ENCODE data around the gene TRIM42.

Gene TRIM42

DNA sequence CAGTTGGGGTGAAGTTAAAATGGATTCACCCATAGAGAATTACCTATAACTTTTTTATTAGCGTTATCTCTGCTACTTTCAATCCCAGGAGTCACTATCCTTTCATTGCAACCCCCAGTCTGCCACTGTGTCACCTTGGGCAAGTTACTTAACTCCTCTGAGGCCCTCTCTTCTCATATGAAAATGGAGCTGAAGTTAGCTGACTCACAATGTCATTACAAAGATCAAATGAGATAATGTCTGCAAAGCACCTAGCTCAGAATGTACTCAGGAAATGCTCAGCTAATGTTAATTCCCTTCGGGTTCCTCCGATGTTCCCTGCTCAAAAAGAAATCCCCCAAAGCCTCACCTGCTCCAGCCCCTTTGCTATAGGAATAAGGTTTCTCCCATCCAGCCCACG is 50.0 kb downstream of the TRIM42 start (continued):
- TF ChIP-seq, protein P1, sequence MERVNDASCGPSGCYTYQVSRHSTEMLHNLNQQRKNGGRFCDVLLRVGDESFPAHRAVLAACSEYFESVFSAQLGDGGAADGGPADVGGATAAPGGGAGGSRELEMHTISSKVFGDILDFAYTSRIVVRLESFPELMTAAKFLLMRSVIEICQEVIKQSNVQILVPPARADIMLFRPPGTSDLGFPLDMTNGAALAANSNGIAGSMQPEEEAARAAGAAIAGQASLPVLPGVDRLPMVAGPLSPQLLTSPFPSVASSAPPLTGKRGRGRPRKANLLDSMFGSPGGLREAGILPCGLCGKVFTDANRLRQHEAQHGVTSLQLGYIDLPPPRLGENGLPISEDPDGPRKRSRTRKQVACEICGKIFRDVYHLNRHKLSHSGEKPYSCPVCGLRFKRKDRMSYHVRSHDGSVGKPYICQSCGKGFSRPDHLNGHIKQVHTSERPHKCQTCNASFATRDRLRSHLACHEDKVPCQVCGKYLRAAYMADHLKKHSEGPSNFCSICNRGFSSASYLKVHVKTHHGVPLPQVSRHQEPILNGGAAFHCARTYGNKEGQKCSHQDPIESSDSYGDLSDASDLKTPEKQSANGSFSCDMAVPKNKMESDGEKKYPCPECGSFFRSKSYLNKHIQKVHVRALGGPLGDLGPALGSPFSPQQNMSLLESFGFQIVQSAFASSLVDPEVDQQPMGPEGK (CRISPR knock-in tag; IDR thresholded peaks at IDR 0.05; ENCODE audit: borderline replicate concordance): no peak

DNA sequence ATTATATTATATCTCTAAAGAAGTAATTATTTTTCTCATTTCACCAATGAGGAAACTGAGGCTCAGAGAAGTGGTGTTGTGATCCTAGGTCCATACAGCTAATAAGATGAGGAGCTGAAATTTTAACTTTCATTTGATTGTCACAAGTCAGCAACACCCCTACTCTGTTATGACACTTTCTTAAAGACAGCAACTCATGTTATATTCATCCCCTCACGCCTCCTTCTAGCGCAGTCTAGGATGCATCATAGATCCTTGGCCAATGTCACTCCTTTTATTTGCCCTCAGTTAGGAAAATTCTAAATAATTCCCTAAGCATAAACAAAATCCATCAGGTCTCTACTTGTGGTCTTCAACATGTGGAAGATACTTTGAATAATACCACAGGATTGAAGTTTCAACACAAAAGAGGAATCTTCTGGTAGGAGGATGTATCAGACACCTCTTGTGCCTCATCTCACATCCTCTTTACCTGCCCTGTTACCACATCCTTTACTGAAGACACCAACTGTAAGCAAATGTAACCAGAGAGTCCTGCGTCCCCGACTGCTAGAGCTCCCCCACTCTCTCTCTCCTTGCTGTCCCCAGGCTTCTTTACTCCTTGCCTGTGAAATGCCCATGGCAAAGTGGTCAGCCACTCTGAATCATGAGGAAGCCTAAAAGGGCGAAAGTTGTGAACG is 53.7 kb downstream of the TRIM42 start:
- TF ChIP-seq ZFP3 (CRISPR knock-in tag; IDR thresholded peaks at IDR 0.05) (no peak), ISL1 (CRISPR knock-in tag; IDR thresholded peaks at IDR 0.05) (no peak), RARB (CRISPR knock-in tag; IDR thresholded peaks at IDR 0.05) (no peak), ZC3H10 (CRISPR knock-in tag; IDR thresholded peaks at IDR 0.05) (no peak), SNAI2 (CRISPR knock-in tag; IDR thresholded peaks at IDR 0.05) (no peak), ESRRG (CRISPR knock-in tag; IDR thresholded peaks at IDR 0.05) (no peak), OSR1 (CRISPR knock-in tag; IDR thresholded peaks at IDR 0.05) (no peak), ZNF8 (CRISPR knock-in tag; IDR thresholded peaks at IDR 0.05) (no peak)
- TF ChIP-seq, protein P2, sequence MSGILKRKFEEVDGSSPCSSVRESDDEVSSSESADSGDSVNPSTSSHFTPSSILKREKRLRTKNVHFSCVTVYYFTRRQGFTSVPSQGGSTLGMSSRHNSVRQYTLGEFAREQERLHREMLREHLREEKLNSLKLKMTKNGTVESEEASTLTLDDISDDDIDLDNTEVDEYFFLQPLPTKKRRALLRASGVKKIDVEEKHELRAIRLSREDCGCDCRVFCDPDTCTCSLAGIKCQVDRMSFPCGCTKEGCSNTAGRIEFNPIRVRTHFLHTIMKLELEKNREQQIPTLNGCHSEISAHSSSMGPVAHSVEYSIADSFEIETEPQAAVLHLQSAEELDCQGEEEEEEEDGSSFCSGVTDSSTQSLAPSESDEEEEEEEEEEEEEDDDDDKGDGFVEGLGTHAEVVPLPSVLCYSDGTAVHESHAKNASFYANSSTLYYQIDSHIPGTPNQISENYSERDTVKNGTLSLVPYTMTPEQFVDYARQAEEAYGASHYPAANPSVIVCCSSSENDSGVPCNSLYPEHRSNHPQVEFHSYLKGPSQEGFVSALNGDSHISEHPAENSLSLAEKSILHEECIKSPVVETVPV (CRISPR knock-in tag; IDR thresholded peaks at IDR 0.05): no peak
- TF ChIP-seq, protein P1 (CRISPR knock-in tag; IDR thresholded peaks at IDR 0.05; ENCODE audit: borderline replicate concordance): no peak
- TF ChIP-seq, protein P3, sequence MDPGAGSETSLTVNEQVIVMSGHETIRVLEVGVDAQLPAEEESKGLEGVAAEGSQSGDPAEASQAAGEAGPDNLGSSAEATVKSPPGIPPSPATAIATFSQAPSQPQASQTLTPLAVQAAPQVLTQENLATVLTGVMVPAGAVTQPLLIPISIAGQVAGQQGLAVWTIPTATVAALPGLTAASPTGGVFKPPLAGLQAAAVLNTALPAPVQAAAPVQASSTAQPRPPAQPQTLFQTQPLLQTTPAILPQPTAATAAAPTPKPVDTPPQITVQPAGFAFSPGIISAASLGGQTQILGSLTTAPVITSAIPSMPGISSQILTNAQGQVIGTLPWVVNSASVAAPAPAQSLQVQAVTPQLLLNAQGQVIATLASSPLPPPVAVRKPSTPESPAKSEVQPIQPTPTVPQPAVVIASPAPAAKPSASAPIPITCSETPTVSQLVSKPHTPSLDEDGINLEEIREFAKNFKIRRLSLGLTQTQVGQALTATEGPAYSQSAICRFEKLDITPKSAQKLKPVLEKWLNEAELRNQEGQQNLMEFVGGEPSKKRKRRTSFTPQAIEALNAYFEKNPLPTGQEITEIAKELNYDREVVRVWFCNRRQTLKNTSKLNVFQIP (CRISPR knock-in tag; IDR thresholded peaks at IDR 0.05; ENCODE audit: borderline replicate concordance, low read depth): no peak
- no peak for ATAC-seq

DNA sequence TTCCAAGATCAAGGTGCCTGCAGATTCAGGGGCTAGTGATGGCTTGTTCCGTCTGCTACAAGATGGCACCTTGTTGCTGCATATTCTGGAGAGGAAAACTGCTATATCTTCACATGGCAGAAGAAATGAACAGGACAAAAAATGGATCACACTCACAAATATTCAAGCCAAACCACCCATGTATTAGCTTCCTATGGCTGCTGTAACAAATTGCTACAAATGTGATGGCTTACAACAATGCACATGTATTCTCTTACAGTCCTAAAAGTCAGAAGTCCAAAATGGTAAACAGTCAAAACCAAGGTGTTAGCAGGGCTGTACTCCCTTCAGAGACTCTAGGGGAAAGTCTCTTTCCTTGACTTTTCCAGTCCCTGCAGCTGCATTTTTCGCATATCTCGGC is 55.8 kb downstream of the TRIM42 start:
- ATAC-seq: no peak
- no peak for TF ChIP-seq ZNF8 (CRISPR knock-in tag; IDR thresholded peaks at IDR 0.05)
- TF ChIP-seq TOX (CRISPR knock-in tag; IDR thresholded peaks at IDR 0.05; ENCODE audit: borderline replicate concordance): no peak
- no peak for TF ChIP-seq ZFP30 (CRISPR knock-in tag; IDR thresholded peaks at IDR 0.05)
- TF ChIP-seq ESRRG (CRISPR knock-in tag; IDR thresholded peaks at IDR 0.05): no peak
- TF ChIP-seq ARNTL (CRISPR knock-in tag; IDR thresholded peaks at IDR 0.05; ENCODE audit: borderline replicate concordance, low read depth): no peak
- TF ChIP-seq SNAI2 (CRISPR knock-in tag; IDR thresholded peaks at IDR 0.05): no peak
- TF ChIP-seq OSR1 (CRISPR knock-in tag; IDR thresholded peaks at IDR 0.05): no peak
- no peak for TF ChIP-seq ZC3H10 (CRISPR knock-in tag; IDR thresholded peaks at IDR 0.05)
- TF ChIP-seq BACH2 (CRISPR knock-in tag; IDR thresholded peaks at IDR 0.05; ENCODE audit: borderline replicate concordance): no peak
- TF ChIP-seq, protein P1 (CRISPR knock-in tag; IDR thresholded peaks at IDR 0.05; ENCODE audit: borderline replicate concordance): no peak
- no peak for TF ChIP-seq ZNF70 (CRISPR knock-in tag; IDR thresholded peaks at IDR 0.05)
- TF ChIP-seq, protein P3 (CRISPR knock-in tag; IDR thresholded peaks at IDR 0.05; ENCODE audit: borderline replicate concordance, low read depth): no peak
- TF ChIP-seq, protein P4, sequence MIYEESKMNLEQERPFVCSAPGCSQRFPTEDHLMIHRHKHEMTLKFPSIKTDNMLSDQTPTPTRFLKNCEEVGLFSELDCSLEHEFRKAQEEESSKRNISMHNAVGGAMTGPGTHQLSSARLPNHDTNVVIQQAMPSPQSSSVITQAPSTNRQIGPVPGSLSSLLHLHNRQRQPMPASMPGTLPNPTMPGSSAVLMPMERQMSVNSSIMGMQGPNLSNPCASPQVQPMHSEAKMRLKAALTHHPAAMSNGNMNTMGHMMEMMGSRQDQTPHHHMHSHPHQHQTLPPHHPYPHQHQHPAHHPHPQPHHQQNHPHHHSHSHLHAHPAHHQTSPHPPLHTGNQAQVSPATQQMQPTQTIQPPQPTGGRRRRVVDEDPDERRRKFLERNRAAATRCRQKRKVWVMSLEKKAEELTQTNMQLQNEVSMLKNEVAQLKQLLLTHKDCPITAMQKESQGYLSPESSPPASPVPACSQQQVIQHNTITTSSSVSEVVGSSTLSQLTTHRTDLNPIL (CRISPR knock-in tag; IDR thresholded peaks at IDR 0.05; ENCODE audit: low read depth): no peak
- TF ChIP-seq, protein P2 (CRISPR knock-in tag; IDR thresholded peaks at IDR 0.05): no peak
- TF ChIP-seq ZFP3 (CRISPR knock-in tag; IDR thresholded peaks at IDR 0.05): no peak
- TF ChIP-seq CSDC2 (CRISPR knock-in tag; IDR thresholded peaks at IDR 0.05): no peak
- TF ChIP-seq GLIS3 (CRISPR knock-in tag; IDR thresholded peaks at IDR 0.05): no peak
- TF ChIP-seq, protein P5, sequence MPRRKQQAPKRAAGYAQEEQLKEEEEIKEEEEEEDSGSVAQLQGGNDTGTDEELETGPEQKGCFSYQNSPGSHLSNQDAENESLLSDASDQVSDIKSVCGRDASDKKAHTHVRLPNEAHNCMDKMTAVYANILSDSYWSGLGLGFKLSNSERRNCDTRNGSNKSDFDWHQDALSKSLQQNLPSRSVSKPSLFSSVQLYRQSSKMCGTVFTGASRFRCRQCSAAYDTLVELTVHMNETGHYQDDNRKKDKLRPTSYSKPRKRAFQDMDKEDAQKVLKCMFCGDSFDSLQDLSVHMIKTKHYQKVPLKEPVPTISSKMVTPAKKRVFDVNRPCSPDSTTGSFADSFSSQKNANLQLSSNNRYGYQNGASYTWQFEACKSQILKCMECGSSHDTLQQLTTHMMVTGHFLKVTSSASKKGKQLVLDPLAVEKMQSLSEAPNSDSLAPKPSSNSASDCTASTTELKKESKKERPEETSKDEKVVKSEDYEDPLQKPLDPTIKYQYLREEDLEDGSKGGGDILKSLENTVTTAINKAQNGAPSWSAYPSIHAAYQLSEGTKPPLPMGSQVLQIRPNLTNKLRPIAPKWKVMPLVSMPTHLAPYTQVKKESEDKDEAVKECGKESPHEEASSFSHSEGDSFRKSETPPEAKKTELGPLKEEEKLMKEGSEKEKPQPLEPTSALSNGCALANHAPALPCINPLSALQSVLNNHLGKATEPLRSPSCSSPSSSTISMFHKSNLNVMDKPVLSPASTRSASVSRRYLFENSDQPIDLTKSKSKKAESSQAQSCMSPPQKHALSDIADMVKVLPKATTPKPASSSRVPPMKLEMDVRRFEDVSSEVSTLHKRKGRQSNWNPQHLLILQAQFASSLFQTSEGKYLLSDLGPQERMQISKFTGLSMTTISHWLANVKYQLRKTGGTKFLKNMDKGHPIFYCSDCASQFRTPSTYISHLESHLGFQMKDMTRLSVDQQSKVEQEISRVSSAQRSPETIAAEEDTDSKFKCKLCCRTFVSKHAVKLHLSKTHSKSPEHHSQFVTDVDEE (CRISPR knock-in tag; IDR thresholded peaks at IDR 0.05): no peak

All from SK-N-SH treated with all-trans-retinoic acid at 6 μM for 48 hours (cell line).